ENCODE data around the gene AVL9. TPM values are rescaled to one million over a fixed set of nuclear protein-coding genes. Genes with fewer than 3 reads are reported as not detected.

AVL9 gene
- total and polyA plus RNA-seq, 2 of the 4 experiments (the other 2 are of a cell fraction) = 13.1 to 21.7 TPM

GRCh38 chr7:32542595-32542994, 47.3 kb downstream of the AVL9 start:
- TF ChIP-seq RAD21 (IDR thresholded peaks at IDR 0.05; ENCODE audit: low read length) (no peak), RFX5 (IDR thresholded peaks at IDR 0.05; ENCODE audit: low read depth, low read length) (no peak), FOS (IDR thresholded peaks at IDR 0.05; ENCODE audit: low read depth, low read length) (no peak), BHLHE40 (IDR thresholded peaks at IDR 0.05; ENCODE audit: low read depth, low read length) (no peak)
- no CpG with 5 or more reads among the region's 2 CpGs for WGBS, 2 experiments (ENCODE audit: extremely low coverage in 2 of 2, insufficient read length in 1 of 2)
- in situ Hi-C loops (cut with MboI; ENCODE audit: low sequenced_read_pairs) = no loop called here

More at GRCh38 chr7:32542595-32542994, 47.3 kb downstream of the AVL9 start:
- BruUV-seq (replicated peaks) = no TSS peak
- Histone ChIP-seq H4K5ac (ENCODE audit: low read depth, low read length) (no peak overlapping the region), H3K36me3 (ENCODE audit: control insufficient read depth, insufficient read depth, low read length) (peaks cover 10% of the 10 kb centered on the region), H3K23ac (ENCODE audit: low read depth, low read length) (no peak overlapping the region), H4K20me1 (ENCODE audit: insufficient read depth, low read length) (no peaks in the 10 kb centered on the region), H4K8ac (ENCODE audit: low read depth in 2 of 2, low read length in 2 of 2) (no peak overlapping the region), H3K4me2 (ENCODE audit: low read depth, low read length) (no peak overlapping the region), H2BK20ac (ENCODE audit: low read depth, low read length) (no peak overlapping the region), H3K18ac (ENCODE audit: low read depth, low read length) (no peak overlapping the region), H2BK120ac (ENCODE audit: low read depth, low read length) (no peak overlapping the region), H3K9ac (ENCODE audit: low read depth, low read length) (no peak overlapping the region), H3K14ac (replicated peaks; ENCODE audit: low read depth, low read length) (no peak overlapping the region), H3K27me3 (ENCODE audit: control insufficient read depth, insufficient read depth, low read length) (no peaks in the 10 kb centered on the region), H2AK5ac (ENCODE audit: low read depth, low read length) (no peak overlapping the region), H3K79me1 (ENCODE audit: low read depth in 1 of 2, low read length in 2 of 2) (peaks cover 24 to 47% of the 10 kb centered on the region in 2 experiments), H2BK15ac (ENCODE audit: low read depth, low read length) (no peak overlapping the region), H3K27ac (ENCODE audit: insufficient read depth, low read length) (no peak overlapping the region), H2BK5ac (ENCODE audit: low read depth, low read length, poor library complexity, severe bottlenecking) (no peak overlapping the region), H3K4ac (ENCODE audit: low read depth, low read length) (no peak overlapping the region), H2AK9ac (replicated peaks; ENCODE audit: low read depth, low read length, poor library complexity) (no peak overlapping the region), H3K4me1 (ENCODE audit: control insufficient read depth, insufficient read depth, low read length) (no peaks in the 10 kb centered on the region), H3K56ac (ENCODE audit: extremely low read depth, insufficient read depth, low read length) (no peak overlapping the region), H3K4me3 (ENCODE audit: insufficient read depth, low read depth, low read length) (no peak overlapping the region), H3K9me1 (ENCODE audit: insufficient read depth, low read length) (peaks cover 8% of the 10 kb centered on the region), H3K9me3 (ENCODE audit: control insufficient read depth, insufficient read depth, low read length) (no peaks in the 10 kb centered on the region), H4K91ac (ENCODE audit: insufficient read depth, low read depth, low read length) (no peak overlapping the region), H2AFZ (replicated peaks; ENCODE audit: low read length, poor library complexity) (no peak overlapping the region)
- dilution Hi-C loops (cut with HindIII; ENCODE audit: low sequenced_read_pairs, unreplicated experiment) (no loop called here), intact Hi-C loops (cut with micrococcal nuclease) (no loop called here)
- no peak for DNase-seq
- ChIA-PET CTCF (no interaction called here), POLR2A (ENCODE audit: unreplicated experiment) (no interaction called here)
- no peak for ATAC-seq (ENCODE audit: low read depth)

All from IMR-90 (cell line).